ENCODE results near the gene GRB10. TPM values are rescaled to one million over a fixed set of nuclear protein-coding genes. Genes with fewer than 3 reads are reported as not detected.
A peak's percentile ranks its signal among the peaks of the same experiment; 100 is the strongest.

The GRB10 gene
- total RNA-seq, 2 donors from 2014 or later, result 1.1 to 1.7 TPM

GRCh38 chr7:50629238-50629901 is 153.3 kb downstream of the GRB10 start:
- H3K4me1 Mint-ChIP-seq, result no peaks in the 10 kb centered on the region
- H3K9me3 Mint-ChIP-seq, result no peaks in the 10 kb centered on the region
- no peak for ATAC-seq (replicated peaks)
- peaks cover 3% of the 10 kb centered on the region for H3K27me3 Mint-ChIP-seq
- H3K4me3 Mint-ChIP-seq, result no peak overlapping the region
- no peak overlapping the region for H3K27ac Mint-ChIP-seq
- no peaks in the 10 kb centered on the region for H3K36me3 Mint-ChIP-seq (ENCODE audit: low read depth)

GRCh38 chr7:50628434-50629084 is 154.1 kb downstream of the GRB10 start:
- Mint-ChIP-seq H3K36me3 (ENCODE audit: low read depth) (no peaks in the 10 kb centered on the region), H3K27me3 (peaks cover 3% of the 10 kb centered on the region), H3K9me3 (no peaks in the 10 kb centered on the region), H3K4me1 (no peaks in the 10 kb centered on the region), H3K4me3 (no peak overlapping the region), H3K27ac (no peak overlapping the region)
- ATAC-seq (replicated peaks), result no peak

- no peak overlapping the region for H3K27ac Mint-ChIP-seq
- no peak for ATAC-seq (replicated peaks)
Measured at GRCh38 chr7:50627824-50628361, 154.8 kb downstream of the GRB10 start.

GRCh38 chr7:50626286-50626685 is 156.4 kb downstream of the GRB10 start:
- Mint-ChIP-seq H3K4me1 (no peaks in the 10 kb centered on the region), H3K27ac (no peak overlapping the region), H3K36me3 (ENCODE audit: low read depth) (no peaks in the 10 kb centered on the region)

More at GRCh38 chr7:50627824-50628361, 154.8 kb downstream of the GRB10 start:
- Mint-ChIP-seq H3K9me3 (no peaks in the 10 kb centered on the region), H3K4me1 (no peaks in the 10 kb centered on the region), H3K4me3 (no peak overlapping the region), H3K36me3 (ENCODE audit: low read depth) (no peaks in the 10 kb centered on the region), H3K27me3 (peaks cover 3% of the 10 kb centered on the region)

GRCh38 chr7:50625360-50625759 is 157.3 kb downstream of the GRB10 start:
- H3K27ac Mint-ChIP-seq, result no peak overlapping the region
- no peaks in the 10 kb centered on the region for H3K4me1 Mint-ChIP-seq
- H3K9me3 Mint-ChIP-seq, result no peaks in the 10 kb centered on the region
- H3K36me3 Mint-ChIP-seq (ENCODE audit: low read depth), result no peaks in the 10 kb centered on the region
- H3K4me3 Mint-ChIP-seq, result no peak overlapping the region
- no peak for ATAC-seq (replicated peaks)
- peaks cover 3% of the 10 kb centered on the region for H3K27me3 Mint-ChIP-seq

More at GRCh38 chr7:50626286-50626685, 156.4 kb downstream of the GRB10 start:
- H3K4me3 Mint-ChIP-seq, result no peak overlapping the region
- no peak for ATAC-seq (replicated peaks)
- H3K9me3 Mint-ChIP-seq, result no peaks in the 10 kb centered on the region
- H3K27me3 Mint-ChIP-seq, result peaks cover 3% of the 10 kb centered on the region

- Mint-ChIP-seq H3K27me3 (peaks cover 3% of the 10 kb centered on the region), H3K4me1 (no peaks in the 10 kb centered on the region), H3K9me3 (no peaks in the 10 kb centered on the region), H3K4me3 (no peak overlapping the region), H3K27ac (peak overlapping the region; percentile 61), H3K36me3 (ENCODE audit: low read depth) (no peaks in the 10 kb centered on the region)
- no peak for ATAC-seq (replicated peaks)
Measured at GRCh38 chr7:50622821-50623220, 159.9 kb downstream of the GRB10 start.

- H3K36me3 Mint-ChIP-seq (ENCODE audit: low read depth), result no peaks in the 10 kb centered on the region
- H3K27me3 Mint-ChIP-seq, result peaks cover 3% of the 10 kb centered on the region
- no peaks in the 10 kb centered on the region for H3K4me1 Mint-ChIP-seq
Measured at GRCh38 chr7:50621973-50622490, 160.7 kb downstream of the GRB10 start.

GRCh38 chr7:50621206-50621605 is 161.5 kb downstream of the GRB10 start:
- ATAC-seq (replicated peaks), result no peak
- Mint-ChIP-seq H3K4me3 (no peak overlapping the region), H3K27ac (no peak overlapping the region), H3K4me1 (no peaks in the 10 kb centered on the region), H3K9me3 (no peaks in the 10 kb centered on the region), H3K36me3 (ENCODE audit: low read depth) (no peaks in the 10 kb centered on the region), H3K27me3 (peaks cover 3% of the 10 kb centered on the region)

More at GRCh38 chr7:50621973-50622490, 160.7 kb downstream of the GRB10 start:
- H3K4me3 Mint-ChIP-seq, result no peak overlapping the region
- H3K9me3 Mint-ChIP-seq, result no peaks in the 10 kb centered on the region
- ATAC-seq (replicated peaks), result no peak
- peak overlapping the region; percentile 61 for H3K27ac Mint-ChIP-seq

GRCh38 chr7:50620433-50620832 is 162.3 kb downstream of the GRB10 start:
- H3K4me3 Mint-ChIP-seq, result no peak overlapping the region
- H3K36me3 Mint-ChIP-seq (ENCODE audit: low read depth), result no peaks in the 10 kb centered on the region
- no peaks in the 10 kb centered on the region for H3K9me3 Mint-ChIP-seq
- peaks cover 1% of the 10 kb centered on the region for H3K27me3 Mint-ChIP-seq
- no peaks in the 10 kb centered on the region for H3K4me1 Mint-ChIP-seq
- H3K27ac Mint-ChIP-seq, result no peak overlapping the region
- ATAC-seq (replicated peaks), result no peak

- Mint-ChIP-seq H3K27ac (no peak overlapping the region), H3K9me3 (no peaks in the 10 kb centered on the region), H3K4me3 (no peak overlapping the region), H3K27me3 (no peaks in the 10 kb centered on the region), H3K36me3 (ENCODE audit: low read depth) (no peaks in the 10 kb centered on the region), H3K4me1 (no peaks in the 10 kb centered on the region)
- ATAC-seq (replicated peaks), result no peak
Measured at GRCh38 chr7:50619684-50620083, 163.0 kb downstream of the GRB10 start.

GRCh38 chr7:50618281-50618680 is 164.4 kb downstream of the GRB10 start:
- Mint-ChIP-seq H3K27me3 (no peaks in the 10 kb centered on the region), H3K4me3 (no peak overlapping the region), H3K36me3 (ENCODE audit: low read depth) (no peaks in the 10 kb centered on the region), H3K4me1 (no peaks in the 10 kb centered on the region), H3K9me3 (no peaks in the 10 kb centered on the region), H3K27ac (no peak overlapping the region)
- no peak for ATAC-seq (replicated peaks)

- H3K27me3 Mint-ChIP-seq, result no peaks in the 10 kb centered on the region
- no peak overlapping the region for H3K27ac Mint-ChIP-seq
- H3K36me3 Mint-ChIP-seq (ENCODE audit: low read depth), result no peaks in the 10 kb centered on the region
- no peaks in the 10 kb centered on the region for H3K9me3 Mint-ChIP-seq
- ATAC-seq (replicated peaks), result no peak
- no peak overlapping the region for H3K4me3 Mint-ChIP-seq
- H3K4me1 Mint-ChIP-seq, result peaks cover 7% of the 10 kb centered on the region
Measured at GRCh38 chr7:50615519-50616080, 167.1 kb downstream of the GRB10 start.

GRCh38 chr7:50614721-50615518 is 167.8 kb downstream of the GRB10 start:
- no peak for ATAC-seq (replicated peaks)
- H3K36me3 Mint-ChIP-seq (ENCODE audit: low read depth), result no peaks in the 10 kb centered on the region
- H3K27me3 Mint-ChIP-seq, result no peaks in the 10 kb centered on the region
- peaks cover 13% of the 10 kb centered on the region for H3K4me1 Mint-ChIP-seq
- H3K4me3 Mint-ChIP-seq, result no peak overlapping the region
- H3K9me3 Mint-ChIP-seq, result no peaks in the 10 kb centered on the region
- H3K27ac Mint-ChIP-seq, result no peak overlapping the region

GRCh38 chr7:50613473-50613872 is 169.2 kb downstream of the GRB10 start:
- no peaks in the 10 kb centered on the region for H3K9me3 Mint-ChIP-seq

More at GRCh38 chr7:50613473-50613872, 169.2 kb downstream of the GRB10 start:
- ATAC-seq (replicated peaks), result no peak
- peaks cover 14% of the 10 kb centered on the region for H3K4me1 Mint-ChIP-seq
- H3K36me3 Mint-ChIP-seq (ENCODE audit: low read depth), result no peaks in the 10 kb centered on the region
- no peak overlapping the region for H3K27ac Mint-ChIP-seq
- no peak overlapping the region for H3K4me3 Mint-ChIP-seq
- no peaks in the 10 kb centered on the region for H3K27me3 Mint-ChIP-seq
